Karpas-422 (cell line): ENCODE data around the gene CTTNBP2. TPM values are rescaled to one million over a fixed set of nuclear protein-coding genes. Genes with fewer than 3 reads are reported as not detected.
A peak's percentile ranks its signal among the peaks of the same experiment; 100 is the strongest.

Experiments used
- DNase-seq: peaks from one replicate; pipeline ENCODE4 v3.0.0-alpha.2; 2015
- H2AFZ ChIP-seq: fragments of 200-600 bp; sonication (generic); 2 replicates; pipeline ENCODE4 v1.6.1; 2014; ENCODE audit warnings: antibody characterized with exemption, low read length, mixed read lengths
- H3K27ac ChIP-seq: fragments of 200-600 bp; sonication (generic); 2 replicates; pipeline ENCODE4 v1.5.1; 2014; ENCODE audit warnings: mild to moderate bottlenecking, low read length, moderate library complexity
- H3K27me3 ChIP-seq: fragments of 200-600 bp; sonication (generic); 2 replicates; pipeline ENCODE4 v1.6.1; 2014; ENCODE audit warnings: low read length, mixed read lengths
- H3K36me3 ChIP-seq: fragments of 200-600 bp; sonication (generic); 2 replicates; pipeline ENCODE4 v1.6.1; 2014; ENCODE audit warnings: low read length, mixed read lengths; ENCODE audit not compliant: insufficient read depth
- H3K4me1 ChIP-seq: fragments of 200-600 bp; sonication (generic); 2 replicates; pipeline ENCODE4 v1.6.1; 2014; ENCODE audit warnings: mild to moderate bottlenecking, low read length, mixed read lengths
- H3K4me2 ChIP-seq: fragments of 200-600 bp; sonication (generic); 2 replicates; pipeline ENCODE4 v1.6.1; 2014; ENCODE audit warnings: low read length, low read depth, mild to moderate bottlenecking; ENCODE audit not compliant: poor library complexity, severe bottlenecking
- H3K4me3 ChIP-seq: fragments of 200-600 bp; sonication (generic); 2 replicates; pipeline ENCODE4 v1.5.1; 2014; ENCODE audit warnings: mild to moderate bottlenecking, antibody characterized with exemption, low read length, mixed read lengths
- H3K79me2 ChIP-seq: fragments of 200-600 bp; sonication (generic); 2 replicates; pipeline ENCODE4 v1.6.1; 2014; ENCODE audit warnings: mild to moderate bottlenecking, low read length, mixed read lengths
- H3K9ac ChIP-seq: fragments of 200-600 bp; sonication (generic); 2 replicates; pipeline ENCODE4 v1.6.0; 2014; ENCODE audit warnings: low read length
- H3K9me2 ChIP-seq: fragments of 200-600 bp; sonication (generic), shearing (Covaris generic); replicated peaks from 2 replicates; pipeline ENCODE4 v1.6.0; 2014; ENCODE audit warnings: mild to moderate bottlenecking, low read length, moderate library complexity; ENCODE audit not compliant: insufficient read depth
- H3K9me3 ChIP-seq: fragments of 300-700, 200-600 bp; sonication (generic); 2 replicates; pipeline ENCODE4 v1.6.1; 2014; ENCODE audit warnings: low read length, mixed read lengths
- H4K20me1 ChIP-seq: fragments of 200-600 bp; sonication (generic); 2 replicates; pipeline ENCODE4 v1.6.1; 2014; ENCODE audit warnings: mild to moderate bottlenecking, antibody characterized with exemption, low read length, low read depth; ENCODE audit not compliant: insufficient read depth
- total RNA-seq: library from RNA; depleted of rRNA; stranded (reverse); fragments of >200 nt; shearing (Covaris generic); gene quantifications from 2 replicates; pipeline ENCODE4 v1.2.3, GENCODE V29; 2014; ENCODE audit warnings: low replicate concordance

CTTNBP2 gene
- total RNA-seq, 1 experiment from 2014 or later, result not detected

DNA sequence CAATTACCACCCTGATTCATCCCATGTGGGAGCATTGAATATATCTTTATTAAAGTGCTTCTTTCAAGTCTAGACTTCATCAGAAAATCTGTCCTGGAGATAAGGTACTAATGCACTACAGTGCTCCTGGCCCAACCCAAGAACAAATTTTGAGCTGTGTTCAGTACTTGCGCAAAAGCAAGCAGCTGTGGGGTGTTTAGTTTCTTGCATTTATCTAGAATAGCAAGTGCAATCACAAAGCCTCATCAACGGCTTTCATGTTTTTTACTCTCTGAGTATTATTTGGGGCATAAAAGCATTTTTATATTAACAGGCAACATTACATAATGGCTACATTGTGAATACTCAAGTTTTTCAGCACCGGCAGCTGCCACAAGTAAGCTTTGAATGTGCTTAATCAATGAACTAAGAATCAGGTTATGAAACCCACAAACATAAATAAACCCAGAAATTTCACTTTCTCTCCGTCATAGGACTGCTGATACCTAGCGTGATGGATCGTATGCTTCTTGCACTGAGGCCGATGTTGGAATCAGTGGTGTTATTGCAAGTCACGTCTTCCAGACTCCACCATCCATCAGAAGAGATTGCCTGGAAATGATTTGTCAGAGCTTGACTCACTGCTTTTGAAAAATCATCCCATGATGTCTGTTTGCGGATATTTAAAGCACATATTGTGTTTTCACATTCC is 113.1 kb downstream of the CTTNBP2 start:
- Histone ChIP-seq H3K9me3 (no peaks in the 10 kb centered on the region), H3K4me1 (no peaks in the 10 kb centered on the region), H3K36me3 (no peaks in the 10 kb centered on the region), H4K20me1 (no peaks in the 10 kb centered on the region), H3K9me2 (no peaks in the 10 kb centered on the region; the same call in 1 of the 2 replicates), H3K27me3 (no peaks in the 10 kb centered on the region), H3K4me2 (no peak overlapping the region), H3K27ac (no peak overlapping the region), H2AFZ (no peak overlapping the region), H3K79me2 (no peaks in the 10 kb centered on the region), H3K9ac (no peak overlapping the region), H3K4me3 (no peak overlapping the region)
- no peak for DNase-seq

DNA sequence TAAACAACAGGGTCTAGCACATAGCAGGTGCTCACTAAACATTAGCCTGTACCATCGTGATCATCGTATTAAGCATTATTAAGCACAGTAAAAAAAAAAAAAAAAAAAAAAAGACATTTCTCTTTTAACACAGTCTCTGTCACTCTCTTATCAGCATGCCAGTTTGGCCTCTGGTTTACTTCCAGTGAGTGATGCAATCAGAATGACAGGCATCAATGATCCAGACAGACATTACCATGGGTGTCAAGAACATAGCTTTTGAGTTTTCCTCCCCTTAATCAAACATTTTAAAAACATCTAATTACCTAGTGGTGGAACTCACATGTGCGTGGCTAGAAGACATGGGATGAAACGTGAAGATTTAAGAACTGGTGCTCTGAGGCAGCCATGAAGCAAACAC is 115.8 kb downstream of the CTTNBP2 start:
- Histone ChIP-seq H3K9me2 (no peaks in the 10 kb centered on the region), H4K20me1 (no peaks in the 10 kb centered on the region), H3K9ac (no peak overlapping the region), H2AFZ (no peak overlapping the region), H3K4me3 (no peak overlapping the region), H3K4me1 (no peaks in the 10 kb centered on the region), H3K36me3 (no peaks in the 10 kb centered on the region), H3K79me2 (no peaks in the 10 kb centered on the region), H3K27me3 (no peaks in the 10 kb centered on the region), H3K27ac (no peak overlapping the region), H3K4me2 (no peak overlapping the region), H3K9me3 (no peaks in the 10 kb centered on the region)
- no peak for DNase-seq

DNA sequence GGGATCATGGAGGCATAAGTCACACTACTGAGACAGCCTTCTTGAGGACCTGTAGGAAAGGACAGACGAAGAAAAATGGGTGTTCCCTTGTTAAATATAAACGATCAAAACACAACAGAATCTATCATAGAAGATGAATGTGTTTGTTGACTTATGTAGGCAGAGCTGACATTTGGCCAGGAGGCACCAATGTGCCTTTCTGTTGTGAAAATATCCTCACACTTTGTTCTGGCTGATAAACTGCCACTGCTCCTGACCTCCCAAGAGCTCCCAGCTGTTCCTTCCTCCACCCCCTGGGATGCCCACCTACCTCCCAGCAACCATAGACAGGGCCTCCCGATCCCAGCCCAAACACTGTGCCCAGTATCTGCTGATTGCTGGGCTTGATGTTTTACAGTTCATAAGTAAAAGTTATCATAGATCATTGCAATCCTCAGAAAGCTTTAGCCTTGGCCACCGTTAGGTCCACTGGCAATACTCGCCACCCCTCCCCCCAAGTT is 116.6 kb downstream of the CTTNBP2 start:
- Histone ChIP-seq H3K79me2 (no peaks in the 10 kb centered on the region), H3K9ac (no peak overlapping the region), H3K9me3 (no peaks in the 10 kb centered on the region), H3K4me3 (no peak overlapping the region), H3K27ac (no peak overlapping the region), H3K27me3 (no peaks in the 10 kb centered on the region), H3K4me2 (no peak overlapping the region), H3K36me3 (no peaks in the 10 kb centered on the region), H3K9me2 (no peaks in the 10 kb centered on the region), H2AFZ (no peak overlapping the region), H4K20me1 (no peaks in the 10 kb centered on the region), H3K4me1 (no peaks in the 10 kb centered on the region)
- no peak for DNase-seq

DNA sequence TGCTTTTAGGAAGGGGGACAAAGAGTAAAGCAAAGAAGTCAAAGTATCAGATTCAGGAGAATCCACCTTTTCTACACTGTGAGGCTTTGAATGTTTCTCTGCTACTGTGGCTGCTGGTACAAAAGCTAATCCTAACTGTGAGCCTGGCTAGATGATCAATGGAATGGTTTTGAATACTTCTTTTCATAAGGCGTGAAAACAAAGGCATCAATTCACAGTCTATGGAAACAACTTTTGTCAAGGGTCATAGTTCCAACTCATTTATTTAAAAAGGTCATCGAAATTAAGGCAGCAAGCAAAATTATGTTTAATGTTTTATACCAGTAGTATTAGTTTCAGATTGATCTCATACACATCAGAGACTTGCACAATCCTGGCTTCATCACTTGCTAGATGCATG is 118.1 kb downstream of the CTTNBP2 start:
- no peaks in the 10 kb centered on the region for H3K9me2 ChIP-seq
- H3K27me3 ChIP-seq, result no peaks in the 10 kb centered on the region
- H4K20me1 ChIP-seq, result no peaks in the 10 kb centered on the region
- no peak overlapping the region for H2AFZ ChIP-seq
- no peak overlapping the region for H3K27ac ChIP-seq
- no peaks in the 10 kb centered on the region for H3K79me2 ChIP-seq
- no peak overlapping the region for H3K4me3 ChIP-seq
- no peak overlapping the region for H3K9ac ChIP-seq
- H3K4me1 ChIP-seq, result no peaks in the 10 kb centered on the region
- no peak overlapping the region for H3K4me2 ChIP-seq
- no peaks in the 10 kb centered on the region for H3K36me3 ChIP-seq
- DNase-seq, result no peak
- no peaks in the 10 kb centered on the region for H3K9me3 ChIP-seq

DNA sequence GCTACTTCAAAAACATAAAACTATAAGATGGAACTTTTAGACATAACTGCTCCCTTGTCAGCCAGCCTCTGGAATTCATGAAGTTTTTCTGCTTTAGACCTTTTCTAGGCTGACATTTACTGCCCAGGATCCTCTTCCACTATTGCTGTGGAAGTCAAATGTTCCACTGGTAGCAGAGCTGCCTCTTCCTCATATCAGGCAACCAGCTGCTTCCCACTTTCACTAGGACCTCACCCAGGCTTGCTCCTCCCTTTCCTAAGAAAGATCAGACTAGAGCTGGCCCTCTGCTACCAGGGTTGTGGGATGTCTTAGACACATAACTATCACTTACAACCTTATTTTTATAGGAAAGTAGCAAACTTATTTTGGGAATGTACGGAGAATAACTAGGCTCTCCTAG is 121.5 kb downstream of the CTTNBP2 start:
- H3K4me1 ChIP-seq, result no peaks in the 10 kb centered on the region
- no peaks in the 10 kb centered on the region for H3K36me3 ChIP-seq
- no peak overlapping the region for H3K9ac ChIP-seq
- H3K27me3 ChIP-seq, result no peaks in the 10 kb centered on the region
- H2AFZ ChIP-seq, result no peak overlapping the region
- DNase-seq, result no peak
- H3K9me2 ChIP-seq, result no peaks in the 10 kb centered on the region
- no peaks in the 10 kb centered on the region for H3K79me2 ChIP-seq
- no peaks in the 10 kb centered on the region for H3K9me3 ChIP-seq
- no peak overlapping the region for H3K4me2 ChIP-seq
- H3K27ac ChIP-seq, result no peak overlapping the region
- H3K4me3 ChIP-seq, result no peak overlapping the region
- no peaks in the 10 kb centered on the region for H4K20me1 ChIP-seq

DNA sequence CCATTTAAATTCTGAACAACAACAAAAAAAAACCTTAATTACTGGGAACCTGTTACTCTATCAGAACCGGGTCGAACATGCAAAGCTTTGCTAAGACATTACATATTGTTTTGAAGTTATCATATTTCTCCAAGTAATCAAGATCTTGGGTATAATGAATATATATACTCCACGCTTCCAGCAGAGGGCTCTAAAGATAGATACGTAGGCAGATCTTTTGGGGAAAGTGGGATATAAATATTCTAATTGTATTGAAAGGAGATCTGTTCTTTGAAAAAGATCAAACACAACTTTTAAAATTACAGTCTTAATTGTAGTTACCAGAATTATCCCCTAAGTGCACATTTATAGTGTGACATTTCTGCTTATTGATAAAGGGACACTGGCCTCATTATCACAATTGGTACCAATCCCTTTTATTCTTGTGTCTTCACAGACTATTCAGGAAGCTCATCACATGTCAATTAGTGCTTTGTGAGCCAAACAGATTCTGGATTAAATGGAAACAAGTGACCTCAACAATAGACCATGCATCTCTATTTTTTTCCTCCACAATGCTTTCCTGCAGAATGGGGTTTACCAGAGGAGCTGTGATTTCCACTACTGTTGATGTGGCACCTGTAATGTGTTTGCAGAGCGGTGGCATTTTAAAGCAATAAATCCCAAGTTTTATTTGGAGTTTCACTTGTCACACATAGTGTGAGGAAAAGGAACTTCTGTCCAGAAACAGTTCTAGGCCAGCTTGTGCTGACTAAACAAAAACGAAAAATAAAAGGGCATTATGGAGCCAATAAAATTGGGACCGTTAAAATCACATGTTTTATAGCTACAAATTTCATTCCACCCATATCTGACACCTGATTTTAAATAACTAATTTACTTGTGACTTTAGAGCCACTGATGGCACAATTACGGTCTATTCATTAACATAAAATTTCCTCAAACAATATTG is 122.4 kb downstream of the CTTNBP2 start:
- Histone ChIP-seq H3K27ac (no peak overlapping the region), H3K4me2 (no peak overlapping the region), H3K79me2 (no peaks in the 10 kb centered on the region), H3K27me3 (no peaks in the 10 kb centered on the region), H2AFZ (no peak overlapping the region), H3K9me3 (no peaks in the 10 kb centered on the region), H3K4me3 (no peak overlapping the region), H3K36me3 (no peaks in the 10 kb centered on the region), H3K9ac (no peak overlapping the region), H4K20me1 (no peaks in the 10 kb centered on the region), H3K9me2 (no peaks in the 10 kb centered on the region), H3K4me1 (no peaks in the 10 kb centered on the region)
- peak; percentile 49 for DNase-seq

DNA sequence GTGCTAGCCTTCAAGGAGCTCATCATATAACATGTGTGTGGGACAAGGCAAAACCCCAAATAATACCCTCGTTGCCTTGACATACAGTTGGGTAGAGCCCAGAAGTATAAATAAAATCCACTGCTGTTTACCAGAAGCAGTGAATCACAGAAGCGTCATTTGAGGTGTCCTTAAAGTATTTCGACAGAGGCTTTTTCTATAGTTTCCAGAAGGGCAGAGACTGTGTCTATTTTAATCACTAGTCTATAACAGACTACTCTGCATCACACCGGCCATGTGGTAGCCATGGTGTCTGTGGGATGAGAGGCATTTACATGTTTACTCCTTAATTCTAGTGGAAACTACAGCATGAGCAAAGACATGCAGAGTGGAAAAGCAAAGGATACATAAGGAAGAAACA is 131.3 kb downstream of the CTTNBP2 start:
- H3K79me2 ChIP-seq, result no peaks in the 10 kb centered on the region
- no peaks in the 10 kb centered on the region for H3K4me1 ChIP-seq
- no peak overlapping the region for H3K4me3 ChIP-seq
- H2AFZ ChIP-seq, result no peak overlapping the region
- no peaks in the 10 kb centered on the region for H3K36me3 ChIP-seq
- no peak for DNase-seq
- H3K27me3 ChIP-seq, result no peaks in the 10 kb centered on the region
- no peak overlapping the region for H3K9ac ChIP-seq
- no peaks in the 10 kb centered on the region for H3K9me3 ChIP-seq
- H3K27ac ChIP-seq, result no peak overlapping the region
- no peaks in the 10 kb centered on the region for H3K9me2 ChIP-seq
- H4K20me1 ChIP-seq, result no peaks in the 10 kb centered on the region
- H3K4me2 ChIP-seq, result no peak overlapping the region

DNA sequence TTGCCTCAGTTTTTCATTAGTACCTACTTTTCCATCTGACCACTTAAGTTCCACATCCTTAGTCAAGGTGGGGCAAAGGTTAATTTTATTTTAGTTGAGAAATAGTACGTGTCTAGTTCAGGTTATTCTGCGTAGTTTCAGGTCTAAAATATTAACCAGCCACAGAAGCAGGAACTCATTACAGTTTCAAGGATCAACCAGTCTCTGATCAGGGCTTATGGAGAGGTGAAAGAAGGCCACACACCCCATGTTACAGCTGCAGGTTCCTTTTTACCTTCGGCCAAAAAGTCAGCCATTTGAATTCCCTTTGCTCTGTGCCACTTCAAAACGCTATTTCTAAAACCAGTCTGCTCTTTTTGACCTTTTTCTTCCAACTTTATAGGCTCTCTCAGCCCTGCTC is 134.2 kb downstream of the CTTNBP2 start:
- Histone ChIP-seq H3K9me2 (no peaks in the 10 kb centered on the region), H3K9ac (no peak overlapping the region), H4K20me1 (no peaks in the 10 kb centered on the region), H3K4me3 (no peak overlapping the region), H3K9me3 (no peaks in the 10 kb centered on the region), H3K4me1 (no peaks in the 10 kb centered on the region), H3K4me2 (no peak overlapping the region), H3K36me3 (no peaks in the 10 kb centered on the region), H3K27ac (no peak overlapping the region), H3K27me3 (no peaks in the 10 kb centered on the region), H3K79me2 (no peaks in the 10 kb centered on the region), H2AFZ (no peak overlapping the region)
- DNase-seq, result no peak
